ENCODE results near the gene FGFR3.

DNA sequence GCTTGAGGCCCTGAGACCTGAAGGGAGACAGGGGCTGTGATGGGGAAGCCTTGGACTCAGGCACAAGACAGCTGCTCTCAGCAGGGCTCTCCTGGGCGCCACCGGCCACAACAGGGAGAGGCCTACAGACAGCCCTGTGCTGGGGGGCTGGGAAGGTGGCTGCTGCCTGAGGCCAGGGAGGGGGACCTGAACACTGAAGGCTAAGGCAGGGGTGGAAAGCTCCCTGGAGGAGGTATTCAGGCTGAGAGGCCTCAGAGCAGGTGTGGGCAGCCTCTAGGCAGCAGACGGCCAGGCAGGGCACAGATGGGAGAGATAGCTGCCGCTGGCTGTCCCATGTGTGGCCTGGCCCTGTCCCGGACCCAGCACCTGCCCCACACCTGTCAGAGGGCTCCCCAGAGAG lies 38.8 kb upstream of the FGFR3 start:
- TF ChIP-seq, protein P1, sequence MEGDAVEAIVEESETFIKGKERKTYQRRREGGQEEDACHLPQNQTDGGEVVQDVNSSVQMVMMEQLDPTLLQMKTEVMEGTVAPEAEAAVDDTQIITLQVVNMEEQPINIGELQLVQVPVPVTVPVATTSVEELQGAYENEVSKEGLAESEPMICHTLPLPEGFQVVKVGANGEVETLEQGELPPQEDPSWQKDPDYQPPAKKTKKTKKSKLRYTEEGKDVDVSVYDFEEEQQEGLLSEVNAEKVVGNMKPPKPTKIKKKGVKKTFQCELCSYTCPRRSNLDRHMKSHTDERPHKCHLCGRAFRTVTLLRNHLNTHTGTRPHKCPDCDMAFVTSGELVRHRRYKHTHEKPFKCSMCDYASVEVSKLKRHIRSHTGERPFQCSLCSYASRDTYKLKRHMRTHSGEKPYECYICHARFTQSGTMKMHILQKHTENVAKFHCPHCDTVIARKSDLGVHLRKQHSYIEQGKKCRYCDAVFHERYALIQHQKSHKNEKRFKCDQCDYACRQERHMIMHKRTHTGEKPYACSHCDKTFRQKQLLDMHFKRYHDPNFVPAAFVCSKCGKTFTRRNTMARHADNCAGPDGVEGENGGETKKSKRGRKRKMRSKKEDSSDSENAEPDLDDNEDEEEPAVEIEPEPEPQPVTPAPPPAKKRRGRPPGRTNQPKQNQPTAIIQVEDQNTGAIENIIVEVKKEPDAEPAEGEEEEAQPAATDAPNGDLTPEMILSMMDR (IDR thresholded peaks at IDR 0.05 in 8 of 11, conservative IDR thresholded peaks at IDR 0.05 in 3 of 11) = no peak
- TF ChIP-seq POLR2AphosphoS5 (IDR thresholded peaks at IDR 0.05) = no peak
